Ascending aorta (tissue), 2 donors: ENCODE measurements around the gene LILRB2. TPM values are rescaled to one million over a fixed set of nuclear protein-coding genes. Genes with fewer than 3 reads are reported as not detected.
"Not testable (repeated sequence)": the region's sequence is repeated elsewhere in the genome, so short reads cannot be mapped to it uniquely, and the experiment has no call there.

ENCODE experiments used
- DNase-seq, 2 donors: peaks; one replicate each; pipeline ENCODE4 v3.0.0-alpha.2; 2019; ENCODE audit warnings: low spot score in 2 of 2
- H3K27ac ChIP-seq, 2 donors: fragments of 200-600 bp; sonication (generic); one replicate each; pipeline ENCODE4 v1.5.1; 2016 to 2017; ENCODE audit warnings: mild to moderate bottlenecking in 1 of 2
- H3K27me3 ChIP-seq: fragments of 200-600 bp; sonication (generic); one replicate; pipeline ENCODE4 v1.5.1; 2017
- H3K36me3 ChIP-seq, 2 donors: fragments of 200-600 bp; sonication (generic); one replicate each; pipeline ENCODE4 v1.5.1; 2016
- H3K4me1 ChIP-seq, 2 donors: fragments of 200-600 bp; sonication (generic); one replicate each; pipeline ENCODE4 v1.5.1; 2016 to 2017; ENCODE audit warnings: mild to moderate bottlenecking in 1 of 2
- H3K4me3 ChIP-seq, 2 donors: fragments of 200-600 bp; sonication (generic); one replicate each; pipeline ENCODE4 v1.5.1; 2016 to 2017; ENCODE audit warnings: mild to moderate bottlenecking in 1 of 2
- H3K9me3 ChIP-seq, 2 donors: fragments of 200-600 bp; sonication (generic); one replicate each; pipeline ENCODE4 v1.5.1; 2016
- CTCF ChIP-seq, 3 experiments: fragments of 200-600 bp in 2 of 3; fragments of 450-650 bp in 1 of 3; sonication (generic) in 2 of 3; IDR thresholded peaks; one replicate each; pipeline ENCODE4 v1.5.1; 2016 to 2019; ENCODE audit warnings: antibody characterized with exemption in 3 of 3, mild to moderate bottlenecking in 1 of 3, moderate library complexity in 1 of 3
- intact Hi-C: fragments of 100-400 bp; cut with DNase I; formaldehyde crosslinking; loops from one replicate; pipeline ENCODE4 v1.15.1; 2023
- total RNA-seq: library from RNA; depleted of rRNA; stranded (reverse); fragments of >200 nt; gene quantifications from one replicate; pipeline ENCODE4 v1.1.0, GENCODE V29; 2016

LILRB2 gene
- total RNA-seq, 1 donor from 2014 or later = 0.11 TPM

DNA sequence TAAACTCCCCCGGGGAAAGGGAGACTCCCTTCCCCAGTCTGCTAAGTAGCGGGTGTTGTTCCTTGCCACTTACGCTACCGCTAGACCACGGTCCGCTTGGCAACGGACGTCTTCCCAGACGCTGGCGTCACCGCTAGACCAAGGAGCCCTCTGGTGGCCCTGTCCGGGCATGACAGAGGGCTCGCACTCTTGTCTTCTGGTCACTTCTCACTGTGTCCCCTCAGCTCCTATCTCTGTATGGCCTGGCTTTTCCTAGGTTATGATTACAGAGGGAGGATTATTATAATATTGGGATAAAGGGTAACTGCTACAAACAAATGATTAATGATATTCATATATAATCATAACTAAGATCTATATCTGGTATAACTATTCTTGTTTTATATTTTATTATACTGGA is 42.0 kb upstream of the LILRB2 start:
- H3K9me3 ChIP-seq, intact Hi-C loops, H3K27ac ChIP-seq, H3K36me3 ChIP-seq, H3K4me3 ChIP-seq, H3K4me1 ChIP-seq, H3K27me3 ChIP-seq, DNase-seq: not testable (repeated sequence)
- peak in 1 of 3 experiments; percentile 12 for TF ChIP-seq CTCF (IDR thresholded peaks at IDR 0.05)

DNA sequence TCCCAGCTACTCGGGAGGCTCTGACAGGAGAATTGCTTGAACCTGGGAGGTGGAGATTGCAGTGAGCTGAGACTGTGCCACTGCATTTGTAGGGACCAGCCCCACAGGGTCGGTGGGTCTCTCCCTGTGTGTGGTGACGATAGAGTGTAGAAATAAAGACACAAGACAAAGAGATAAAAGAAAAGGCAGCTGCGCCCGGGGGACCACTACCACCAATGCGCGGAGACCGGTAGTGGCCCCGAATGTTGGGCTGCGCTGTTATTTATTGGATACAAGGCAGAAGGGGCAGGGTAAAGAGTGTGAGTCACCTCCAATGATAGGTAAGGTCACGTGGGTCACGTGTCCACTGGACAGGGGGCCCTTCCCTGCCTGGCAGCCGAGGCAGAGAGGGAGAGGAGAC is 41.4 kb upstream of the LILRB2 start:
- H3K9me3 ChIP-seq, H3K27ac ChIP-seq, H3K27me3 ChIP-seq, DNase-seq, intact Hi-C loops, H3K4me3 ChIP-seq, H3K4me1 ChIP-seq, H3K36me3 ChIP-seq: not testable (repeated sequence)

- Histone ChIP-seq H3K36me3 (no peaks in the 10 kb centered on the region), H3K4me3 (no peak overlapping the region), H3K27me3 (no peaks in the 10 kb centered on the region), H3K27ac (no peak overlapping the region), H3K4me1 (no peaks in the 10 kb centered on the region), H3K9me3 (no peaks in the 10 kb centered on the region)
- no peak for TF ChIP-seq CTCF (IDR thresholded peaks at IDR 0.05)
- no peak for DNase-seq
- intact Hi-C loops = no loop called here
Observed at GRCh38 chr19:54319892-54320670, 39.2 kb upstream of the LILRB2 start.

GRCh38 chr19:54319049-54319448 is 38.1 kb upstream of the LILRB2 start:
- intact Hi-C loops = no loop called here
- Histone ChIP-seq H3K4me1 (no peaks in the 10 kb centered on the region), H3K36me3 (no peaks in the 10 kb centered on the region), H3K9me3 (no peaks in the 10 kb centered on the region), H3K4me3 (no peak overlapping the region), H3K27ac (no peak overlapping the region), H3K27me3 (no peaks in the 10 kb centered on the region)
- DNase-seq = no peak
- TF ChIP-seq CTCF (IDR thresholded peaks at IDR 0.05) = no peak

DNA sequence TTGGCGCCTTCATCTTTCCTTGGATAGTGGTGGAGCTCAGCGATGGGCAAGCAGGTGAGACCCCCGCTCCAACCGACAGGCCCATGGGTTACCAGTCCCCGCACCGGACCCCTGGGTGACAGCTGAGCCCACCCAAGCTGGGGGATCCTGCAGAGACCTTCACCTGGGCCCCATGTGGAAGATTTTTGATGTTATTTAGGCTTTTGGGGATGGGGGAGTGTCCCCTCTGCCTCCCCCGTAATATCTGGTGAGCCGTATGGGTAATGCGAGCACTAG is 37.0 kb upstream of the LILRB2 start:
- Histone ChIP-seq H3K27me3 (no peaks in the 10 kb centered on the region), H3K4me3 (no peak overlapping the region), H3K27ac (no peak overlapping the region), H3K4me1 (no peaks in the 10 kb centered on the region), H3K36me3 (no peaks in the 10 kb centered on the region), H3K9me3 (no peaks in the 10 kb centered on the region)
- no peak for TF ChIP-seq CTCF (IDR thresholded peaks at IDR 0.05)
- DNase-seq = no peak
- intact Hi-C loops = no loop called here

DNA sequence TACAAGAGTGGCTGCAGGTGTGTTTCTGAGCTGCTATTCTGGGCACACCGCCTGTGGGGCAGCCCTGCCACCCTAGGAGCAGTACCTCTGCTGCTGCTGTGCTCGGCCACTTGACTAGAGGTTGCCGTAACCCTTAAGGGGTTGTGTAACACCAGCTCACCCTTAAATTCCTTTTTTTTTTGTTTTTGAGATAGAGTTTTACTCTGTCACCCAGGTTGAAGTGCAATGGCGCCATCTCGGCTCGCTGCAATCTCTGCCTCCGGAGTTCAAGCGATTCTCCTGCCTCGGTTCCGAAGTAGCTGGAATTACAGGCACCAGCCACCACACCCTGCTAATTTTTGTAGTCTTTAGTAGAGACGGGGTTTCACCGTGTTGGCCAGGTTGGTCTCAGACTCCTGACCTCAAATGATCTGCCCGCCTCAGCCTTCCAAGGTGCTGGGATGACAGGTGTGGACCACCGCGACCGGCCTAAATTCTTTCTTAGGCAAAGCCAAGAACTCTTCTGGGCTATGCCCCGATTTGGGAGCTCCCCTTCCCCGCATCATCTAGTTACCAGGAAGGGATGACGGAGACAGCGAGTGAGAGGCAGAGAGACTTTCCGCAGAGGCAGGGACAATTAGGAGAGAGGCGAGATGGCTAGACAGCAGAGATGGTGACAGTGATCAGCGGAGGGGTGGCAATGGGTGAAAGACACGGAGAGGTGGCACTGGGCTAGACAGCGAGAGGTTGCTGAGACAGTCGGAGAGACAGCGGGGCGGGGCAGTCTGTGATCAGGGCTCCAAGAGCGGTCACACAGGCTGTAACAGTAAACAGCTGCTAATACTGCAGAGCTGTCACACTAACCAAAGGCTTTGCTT is 36.4 kb upstream of the LILRB2 start:
- Histone ChIP-seq H3K27me3 (no peaks in the 10 kb centered on the region), H3K9me3 (no peaks in the 10 kb centered on the region), H3K4me3 (no peak overlapping the region), H3K27ac (no peak overlapping the region), H3K4me1 (no peaks in the 10 kb centered on the region), H3K36me3 (no peaks in the 10 kb centered on the region)
- TF ChIP-seq CTCF (IDR thresholded peaks at IDR 0.05) = no peak
- no peak for DNase-seq
- intact Hi-C loops = no loop called here
